H1 (cell line): ENCODE results near the gene SPATA13. TPM values are rescaled to one million over a fixed set of nuclear protein-coding genes. Genes with fewer than 3 reads are reported as not detected.

ENCODE experiments used
- FOSL1 ChIP-seq: IDR thresholded peaks from 2 replicates; pipeline ENCODE4 v1.6.1; 2011; ENCODE audit warnings: mild to moderate bottlenecking, low read depth, low read length, moderate library complexity; ENCODE audit not compliant: insufficient read depth
- KDM4A ChIP-seq: IDR thresholded peaks from one replicate; pipeline ENCODE4 v1.7.1; 2012; ENCODE audit warnings: low read depth, mild to moderate bottlenecking, moderate library complexity, low read length, inconsistent platforms; ENCODE audit not compliant: severe bottlenecking
- NANOG ChIP-seq: IDR thresholded peaks from 2 replicates; pipeline ENCODE4 v1.6.1; 2011; ENCODE audit warnings: low read length, low read depth, mild to moderate bottlenecking, inconsistent platforms; ENCODE audit not compliant: insufficient read depth, poor library complexity, severe bottlenecking
- polyA plus RNA-seq, 7 experiments: library from polyadenylated mRNA; depleted of rRNA in 3 of 7; stranded (reverse) in 5 of 7; unstranded in 2 of 7; fragments of >200 nt in 5 of 7; fragments of 200-250 nt in 2 of 7; gene quantifications; 1 replicate in 5 of 7; 2 replicates in 1 of 7; 4 replicates in 1 of 7; pipeline versions ENCODE4 v1.2.1 to v1.2.3, GENCODE V29; 2011 to 2013; ENCODE audit warnings: missing spikeins in 2 of 7, mixed read lengths in 2 of 7
- total RNA-seq: library from RNA; stranded (reverse); fragmentation: NEBNext Ultra II Directional; extraction: Animal tissue kit (Norgen Biotek cat#: 25700); gene quantifications from 2 replicates; pipeline ENCODE4 v1.2.1, GENCODE V29; 2021

Gene SPATA13
- total and polyA plus RNA-seq, 2 of the 8 experiments (the other 6 are each of a cell fraction or from before 2014, with no cell fraction given) = 12.6 to 30.9 TPM

GRCh38 chr13:24242100-24242499 is 81.6 kb downstream of the SPATA13 start (continued):
- TF ChIP-seq KDM4A (no peak), NANOG (no peak), FOSL1 (no peak)
